NCI-H2107 (cell line): ENCODE data around the gene YY1.
"Not testable (repeated sequence)": the region's sequence is repeated elsewhere in the genome, so short reads cannot be mapped to it uniquely, and the experiment has no call there.

Experiments used
- DNase-seq: peaks from one replicate; lab custom pipeline; 2025; lab: John Stamatoyannopoulos, UW

The YY1 gene

DNA sequence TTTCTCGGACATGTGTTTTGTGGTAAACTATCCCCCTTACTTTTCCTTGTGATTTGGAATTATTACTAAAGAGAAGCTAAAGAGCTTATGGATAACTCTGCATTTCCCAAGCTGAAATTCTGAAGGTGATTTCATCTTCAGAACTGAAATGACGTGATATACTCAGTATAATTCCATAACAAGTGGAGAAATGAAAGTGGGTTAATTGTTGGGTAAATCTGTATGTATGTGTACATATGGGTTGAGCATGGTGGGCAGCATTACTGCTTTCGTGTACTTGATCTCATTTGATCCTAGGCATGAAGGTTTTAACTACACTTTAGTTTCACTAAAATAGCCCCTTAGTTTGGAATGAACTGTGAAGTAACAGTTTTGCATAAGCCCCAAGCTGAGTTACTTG is 4.1 kb downstream of the YY1 start:
- DNase-seq = no peak

DNA sequence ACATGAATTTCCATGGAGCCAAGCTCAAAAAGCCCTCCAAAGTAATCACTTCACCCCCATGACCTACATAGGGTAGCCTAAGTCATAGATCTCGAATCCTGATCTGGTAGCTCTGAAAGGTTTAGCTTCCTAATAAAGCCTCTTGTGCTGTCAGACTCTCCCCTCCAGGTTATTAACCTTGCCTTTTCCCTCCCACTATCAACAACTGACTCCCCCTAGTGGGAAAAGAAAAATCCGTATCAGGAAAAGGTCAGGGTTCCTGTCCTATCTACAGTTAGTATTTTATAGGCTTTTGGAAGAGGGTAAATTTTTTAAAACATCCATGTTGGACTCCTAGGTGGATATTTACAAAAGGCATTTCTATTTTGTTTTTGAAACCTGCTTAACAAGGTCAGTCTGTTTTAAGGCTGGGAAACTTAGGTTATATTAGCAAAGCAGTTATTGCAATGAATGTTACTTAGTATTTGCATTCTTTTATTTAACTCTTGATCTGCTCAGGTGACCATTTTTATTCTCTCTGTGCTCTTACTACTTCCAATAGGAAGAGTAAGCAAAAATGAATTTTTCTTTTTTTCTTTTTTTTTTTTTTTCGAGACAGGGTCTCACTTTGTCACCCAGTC is 8.0 kb downstream of the YY1 start:
- DNase-seq = peak; percentile 46

DNA sequence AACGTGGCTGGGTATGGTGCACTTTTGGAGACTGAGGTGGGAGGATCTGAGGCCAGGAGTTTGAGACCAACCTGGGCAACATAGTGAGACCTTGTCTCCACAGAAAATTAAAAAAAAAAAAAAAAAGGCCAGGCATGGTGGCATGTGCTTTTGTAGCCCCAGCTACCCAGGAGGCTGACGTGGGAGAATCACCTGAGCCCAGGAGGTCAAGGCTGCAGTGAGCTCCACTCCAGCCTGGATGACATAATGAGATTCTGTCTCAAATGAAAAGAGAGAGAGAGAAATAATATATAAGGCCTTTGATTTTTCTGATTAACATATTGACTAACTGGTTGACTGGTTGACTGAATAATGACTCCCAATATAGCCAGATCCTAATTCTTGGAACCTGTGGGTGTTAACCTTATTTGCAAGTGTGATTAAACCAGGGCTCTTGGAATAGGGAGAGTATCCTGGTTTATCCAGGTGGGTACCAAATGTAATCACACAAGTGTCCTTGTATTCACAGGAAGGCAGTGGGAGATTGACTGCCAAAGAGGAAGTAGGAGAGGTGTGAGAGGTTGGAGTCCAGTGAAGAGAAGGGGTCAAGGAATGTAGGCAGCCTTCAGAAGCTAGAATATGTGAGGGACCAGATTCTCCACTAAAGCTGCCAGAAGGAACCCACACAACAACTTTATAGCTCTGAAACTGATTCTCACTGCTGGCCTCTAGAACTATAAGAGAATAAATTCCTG is 12.0 kb downstream of the YY1 start:
- DNase-seq = no peak

DNA sequence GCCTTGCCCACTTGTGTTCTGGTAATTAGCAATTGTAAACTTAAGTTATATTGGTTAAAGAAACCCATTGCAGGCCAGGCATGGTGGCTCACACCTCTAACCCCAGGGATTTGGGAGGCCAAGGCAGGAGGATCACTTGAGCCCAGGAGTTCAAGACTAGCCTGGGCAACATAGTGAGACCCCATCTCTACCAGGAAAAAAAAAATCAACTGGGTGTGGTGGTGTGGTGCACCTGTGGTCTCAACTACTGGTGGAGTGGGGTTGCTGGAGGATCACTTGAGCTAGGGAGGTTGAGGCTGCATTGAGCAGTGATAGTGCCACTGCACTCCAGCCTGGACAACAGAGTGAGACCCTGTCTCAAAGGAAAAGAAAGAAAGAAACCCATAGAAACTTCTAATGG is 13.7 kb downstream of the YY1 start:
- DNase-seq = no peak

DNA sequence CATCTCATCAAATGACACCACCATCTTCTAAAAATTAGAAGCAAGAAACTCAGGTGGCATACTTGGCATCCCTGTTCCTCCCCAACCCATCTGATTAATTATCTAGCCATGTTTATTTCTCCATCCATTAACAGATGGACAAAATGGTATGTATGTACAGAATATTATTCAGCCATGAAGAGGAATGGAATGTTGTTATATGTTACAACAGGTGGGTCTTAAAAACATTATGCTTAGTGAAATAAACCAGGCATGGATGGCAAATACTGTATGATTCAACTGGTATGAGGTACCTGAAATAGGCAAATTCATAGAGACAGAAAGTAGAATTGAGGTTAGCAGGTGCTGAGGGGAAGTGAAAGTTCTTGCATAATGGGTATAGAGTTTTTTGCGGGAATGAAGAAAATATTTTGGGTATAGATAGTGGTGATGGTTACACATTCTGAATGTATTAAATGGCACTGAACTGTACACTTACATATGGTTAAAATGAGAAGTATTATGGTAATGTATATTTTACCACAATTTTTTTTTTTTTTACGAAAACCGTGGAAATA is 17.5 kb downstream of the YY1 start:
- no peak for DNase-seq

DNA sequence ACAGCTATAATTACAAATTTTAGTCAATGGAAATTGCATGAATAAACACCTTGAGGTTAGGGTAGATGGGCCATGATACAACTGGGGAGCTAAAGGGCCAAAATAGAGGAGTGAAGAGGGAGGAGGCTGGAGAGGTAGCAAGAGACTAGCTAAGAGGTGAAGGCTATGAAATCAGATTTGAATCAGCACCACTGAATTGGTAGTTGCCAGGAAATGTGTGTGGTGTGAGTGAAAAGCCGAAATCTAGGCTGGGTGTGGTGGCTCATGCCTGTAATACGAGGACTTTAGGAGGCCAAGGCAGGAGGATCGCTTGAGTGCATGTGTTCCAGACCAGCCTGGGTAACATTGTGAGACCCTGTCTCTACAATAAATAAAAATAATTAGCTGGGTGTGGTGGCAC is 22.7 kb downstream of the YY1 start:
- no peak for DNase-seq

DNA sequence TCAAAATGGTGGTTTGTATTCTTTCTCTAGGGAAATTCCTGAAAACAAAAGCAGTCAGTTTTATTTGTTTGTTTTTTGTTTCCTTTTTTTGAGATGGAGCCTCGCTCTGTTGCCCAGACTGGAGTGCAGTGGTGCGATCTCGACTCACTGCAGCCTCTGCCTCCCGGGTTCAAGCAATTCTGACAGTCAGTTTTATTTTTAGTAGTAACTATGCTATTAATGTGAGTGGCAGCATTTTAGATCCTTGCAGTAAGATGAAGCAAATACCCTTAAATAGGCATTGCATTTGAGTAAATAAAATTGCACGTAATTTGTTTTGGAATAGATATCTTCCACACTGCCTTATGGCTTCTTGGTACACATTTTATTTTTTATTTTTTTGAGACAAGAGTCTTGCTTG is 23.6 kb downstream of the YY1 start:
- DNase-seq = no peak

DNA sequence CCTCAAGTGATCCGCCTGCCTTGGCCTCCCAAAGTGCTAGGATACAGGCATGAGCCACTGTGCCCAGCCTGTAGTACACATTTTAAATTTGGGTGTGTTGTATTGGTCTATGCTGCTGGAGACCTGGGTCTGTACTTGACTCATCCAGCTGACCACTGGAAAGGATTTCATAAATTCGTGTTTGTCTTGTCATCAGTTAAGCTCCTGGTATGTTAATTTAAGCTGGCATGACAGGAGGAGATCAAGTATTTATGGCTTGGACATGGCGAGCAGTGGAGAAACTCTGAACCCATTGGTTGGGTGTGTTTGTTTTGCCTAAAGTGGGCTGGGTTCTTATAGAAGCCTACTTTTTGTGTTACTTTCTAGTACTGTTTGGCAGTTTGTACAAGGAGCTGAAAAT is 24.2 kb downstream of the YY1 start:
- no peak for DNase-seq

DNA sequence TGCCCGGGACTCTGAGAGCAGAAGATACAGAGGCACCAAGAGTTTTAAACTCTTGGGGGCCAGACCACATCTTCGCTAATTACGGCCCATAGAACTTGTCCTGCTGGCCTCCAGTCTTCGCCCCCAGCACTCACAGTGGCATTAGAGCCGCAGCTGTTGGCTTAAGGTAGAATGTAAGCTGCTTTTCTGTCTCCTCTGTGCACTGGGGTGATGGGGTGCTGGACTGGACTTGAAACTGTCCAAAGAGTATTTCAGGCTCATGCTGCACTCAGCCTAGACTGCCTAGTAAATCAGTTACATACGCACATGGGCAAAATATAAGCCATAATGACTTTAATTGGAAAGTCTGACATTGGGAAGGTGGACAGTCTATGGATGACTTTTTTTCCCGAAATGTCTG is 29.0 kb downstream of the YY1 start:
- DNase-seq = no peak

DNA sequence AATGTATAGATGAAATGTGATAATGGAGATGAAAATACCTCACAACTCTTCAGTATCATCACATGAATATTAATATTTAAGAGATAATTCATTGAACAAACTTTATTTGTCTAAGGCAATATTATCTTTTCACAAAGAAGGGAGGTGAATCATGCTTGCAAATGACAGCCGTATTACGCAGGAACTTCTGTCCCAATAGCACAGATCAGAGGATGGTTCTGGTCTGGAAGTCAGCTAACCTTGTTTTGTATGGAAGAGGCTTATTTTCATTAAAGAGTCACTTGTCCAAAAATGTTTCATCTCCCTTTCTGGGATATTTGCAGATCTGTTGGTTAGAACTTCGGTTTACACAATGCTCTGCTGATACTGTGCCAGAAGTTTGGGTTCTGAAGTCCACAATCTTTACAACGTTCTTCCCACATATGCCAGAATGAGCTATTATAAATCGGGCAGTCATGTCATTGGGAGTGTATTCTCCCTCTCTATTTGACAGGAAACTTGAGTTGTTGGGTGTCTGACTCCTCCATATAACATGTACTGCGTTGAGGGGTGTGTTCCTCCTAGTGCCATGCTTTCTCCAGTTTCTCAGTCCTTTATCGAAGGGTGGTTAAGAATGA is 29.8 kb downstream of the YY1 start:
- DNase-seq = no peak

DNA sequence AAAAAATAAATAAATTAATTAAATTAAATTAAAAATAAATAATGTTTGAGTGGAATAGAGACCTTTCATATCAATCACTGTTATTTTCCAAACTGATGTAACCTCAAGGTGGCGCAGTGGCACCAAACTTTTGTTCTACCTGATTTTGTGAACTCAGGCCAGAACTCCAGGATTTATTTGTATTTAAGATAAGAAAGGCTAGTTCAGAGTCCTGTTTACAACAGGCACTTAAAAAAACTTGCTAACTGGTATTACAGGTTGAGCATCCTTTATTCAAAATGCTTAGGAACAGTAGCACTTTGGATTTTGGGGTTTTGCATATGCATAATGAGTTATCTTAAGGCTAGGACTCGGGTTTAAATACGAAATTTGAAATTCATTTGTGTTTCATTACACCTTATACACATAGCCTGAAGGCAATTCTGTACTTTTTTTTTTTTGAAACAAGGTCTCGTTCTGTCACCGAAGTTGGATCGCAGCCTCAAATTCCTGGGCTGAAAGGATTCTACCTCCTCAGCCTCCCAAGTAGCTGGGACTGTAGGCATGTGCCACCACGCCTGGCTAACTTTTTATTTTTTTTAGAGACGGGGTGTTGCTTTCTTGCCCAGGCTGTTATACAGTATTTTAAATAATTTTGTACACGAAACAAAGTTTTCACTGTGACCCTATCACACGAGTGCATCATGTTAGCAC is 32.4 kb downstream of the YY1 start:
- no peak for DNase-seq

DNA sequence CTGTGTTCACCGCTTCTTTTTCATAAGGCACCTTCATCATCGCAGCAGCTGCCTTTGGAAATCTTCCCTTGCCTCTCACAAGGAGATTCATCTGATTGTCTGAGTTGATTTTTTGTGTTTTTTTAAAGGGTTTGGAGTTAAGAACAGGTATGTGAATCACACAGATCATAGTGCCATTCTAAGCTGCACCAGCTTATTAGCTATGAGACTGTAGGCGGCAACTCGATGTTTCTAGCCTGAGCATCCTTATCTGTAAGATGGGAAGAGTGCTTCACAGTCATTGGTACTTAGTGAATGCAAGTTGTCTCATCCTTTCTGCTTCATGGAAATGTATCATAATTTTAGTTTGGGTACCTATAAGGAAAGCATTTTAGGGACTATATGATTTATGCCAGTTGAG is 35.3 kb downstream of the YY1 start:
- no peak for DNase-seq

DNA sequence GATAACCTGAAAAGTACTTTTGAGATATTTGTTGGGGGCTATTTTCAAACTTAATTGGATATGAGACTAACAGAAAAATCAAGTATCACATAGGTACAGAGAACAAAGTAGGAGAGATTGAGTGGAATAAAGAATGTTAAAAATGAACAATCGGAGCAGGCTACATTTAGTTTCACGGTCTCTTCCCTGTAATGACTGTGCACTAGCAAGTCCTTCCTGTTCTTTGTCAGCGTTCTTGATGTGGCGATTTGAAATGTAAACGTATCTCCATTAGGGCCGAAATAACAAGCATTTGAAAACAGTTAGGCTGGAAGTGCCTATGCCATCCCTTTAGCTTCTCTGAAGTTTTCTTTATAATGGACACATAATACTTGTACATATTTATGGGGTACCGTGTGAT is 36.3 kb downstream of the YY1 start:
- DNase-seq = no peak

DNA sequence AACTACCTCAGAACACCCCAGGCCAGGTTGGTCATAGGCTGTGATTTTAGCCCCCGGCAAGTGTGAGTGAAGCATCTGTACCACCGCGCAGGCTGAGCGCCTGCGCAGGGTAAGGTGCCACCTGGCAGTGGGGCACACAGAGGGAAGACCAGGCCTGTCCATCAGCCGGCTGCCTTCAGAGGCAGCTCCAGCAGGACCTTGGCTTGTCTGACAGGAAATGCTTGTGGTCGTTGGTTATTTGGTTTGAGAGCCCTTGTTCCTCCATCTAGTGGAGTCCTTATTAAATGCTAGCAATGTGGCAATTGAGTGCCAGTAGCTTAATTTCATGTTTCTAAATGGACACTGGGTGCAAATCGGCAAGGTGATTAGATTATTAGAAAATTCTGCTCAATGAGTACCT is 39.8 kb downstream of the YY1 start:
- DNase-seq = no peak

DNA sequence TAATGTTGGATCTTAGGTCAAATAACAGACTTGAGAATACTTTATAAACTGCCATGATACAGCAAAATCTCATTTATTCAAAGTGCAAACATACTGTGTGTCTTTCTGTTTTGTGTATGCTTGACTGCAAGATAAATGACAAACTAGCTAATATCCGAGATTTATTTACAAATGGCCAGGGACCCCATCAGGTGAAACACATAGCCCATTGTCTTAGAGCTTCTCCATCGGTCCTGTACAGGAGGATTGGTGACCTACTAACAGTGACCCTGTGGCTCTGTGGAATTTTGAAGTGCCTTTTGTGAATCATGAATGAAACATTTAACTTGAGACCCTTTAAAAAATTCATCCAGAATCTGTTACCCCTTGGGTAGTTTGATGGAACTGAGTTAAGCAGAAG is 40.2 kb downstream of the YY1 start:
- DNase-seq = no peak

DNA sequence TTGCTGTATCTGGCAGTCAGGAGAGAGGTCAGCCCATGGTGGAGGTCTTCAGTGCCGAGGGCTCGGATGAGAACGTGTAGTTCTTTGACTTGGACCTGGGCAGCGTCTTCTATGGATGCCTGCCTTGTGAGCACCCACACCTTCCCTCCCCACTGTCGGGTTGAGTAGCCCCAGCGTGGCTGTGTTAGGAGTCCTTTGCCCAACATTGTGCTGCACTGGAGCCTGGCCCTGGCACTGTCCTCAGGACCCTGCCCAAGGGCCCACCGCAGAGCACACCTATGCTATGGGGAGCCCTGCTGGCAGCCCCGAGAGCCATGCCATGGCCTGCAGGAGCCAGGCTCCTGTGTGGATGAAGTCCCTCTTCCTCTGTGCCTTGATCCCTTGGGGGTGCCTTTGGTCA is 40.6 kb downstream of the YY1 start:
- no peak for DNase-seq

DNA sequence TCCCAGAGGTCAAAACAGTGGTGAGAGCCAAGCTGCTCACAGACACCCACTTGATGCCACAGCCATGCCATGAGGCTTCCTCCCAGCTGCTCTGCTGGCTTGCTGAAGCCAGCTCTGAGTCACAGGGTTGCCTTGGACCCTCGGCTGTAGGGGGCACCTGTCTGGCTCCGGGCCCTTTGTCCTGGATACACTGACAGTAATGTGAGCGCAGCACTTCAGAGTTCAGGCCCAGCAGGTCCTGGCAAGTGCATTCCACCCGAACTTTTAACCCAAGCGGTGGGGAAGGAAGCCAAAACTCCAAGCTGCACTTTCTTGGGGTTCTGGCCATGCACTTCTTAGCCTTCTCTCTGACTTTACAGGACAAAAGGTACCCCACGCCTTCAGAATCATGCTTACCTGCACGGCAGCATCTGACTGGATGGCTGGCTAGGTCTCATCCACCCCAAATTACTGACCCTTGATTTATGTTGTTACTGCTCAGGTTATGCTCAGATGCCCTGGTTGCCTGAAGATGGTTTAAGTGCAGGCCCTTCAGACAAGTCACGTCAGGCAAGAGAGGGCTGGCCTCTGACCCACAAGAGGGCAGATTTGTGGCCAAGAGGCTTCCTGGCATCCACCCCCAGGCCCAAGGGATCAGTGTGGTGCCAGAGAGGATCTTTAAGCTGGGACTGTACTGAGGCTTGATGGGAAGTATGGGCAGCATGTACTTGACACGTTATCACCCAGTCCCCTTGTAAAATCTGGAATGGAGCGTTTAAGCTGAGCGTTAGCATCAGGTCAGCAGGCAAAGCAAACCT is 42.5 kb downstream of the YY1 start:
- DNase-seq = no peak

DNA sequence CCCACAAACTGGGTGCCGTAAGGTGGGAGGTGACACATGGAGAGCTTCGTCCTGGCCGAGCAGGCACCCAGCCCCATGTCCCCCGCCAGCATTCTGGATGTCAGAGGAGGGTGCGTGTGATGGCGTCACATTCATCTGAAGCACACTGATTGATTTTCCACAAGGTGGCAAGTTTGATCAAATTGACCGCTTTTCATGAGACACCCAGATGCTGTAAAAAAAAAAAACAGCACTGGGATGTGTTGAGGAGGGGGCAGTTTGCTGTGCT is 43.1 kb downstream of the YY1 start:
- DNase-seq = no peak

DNA sequence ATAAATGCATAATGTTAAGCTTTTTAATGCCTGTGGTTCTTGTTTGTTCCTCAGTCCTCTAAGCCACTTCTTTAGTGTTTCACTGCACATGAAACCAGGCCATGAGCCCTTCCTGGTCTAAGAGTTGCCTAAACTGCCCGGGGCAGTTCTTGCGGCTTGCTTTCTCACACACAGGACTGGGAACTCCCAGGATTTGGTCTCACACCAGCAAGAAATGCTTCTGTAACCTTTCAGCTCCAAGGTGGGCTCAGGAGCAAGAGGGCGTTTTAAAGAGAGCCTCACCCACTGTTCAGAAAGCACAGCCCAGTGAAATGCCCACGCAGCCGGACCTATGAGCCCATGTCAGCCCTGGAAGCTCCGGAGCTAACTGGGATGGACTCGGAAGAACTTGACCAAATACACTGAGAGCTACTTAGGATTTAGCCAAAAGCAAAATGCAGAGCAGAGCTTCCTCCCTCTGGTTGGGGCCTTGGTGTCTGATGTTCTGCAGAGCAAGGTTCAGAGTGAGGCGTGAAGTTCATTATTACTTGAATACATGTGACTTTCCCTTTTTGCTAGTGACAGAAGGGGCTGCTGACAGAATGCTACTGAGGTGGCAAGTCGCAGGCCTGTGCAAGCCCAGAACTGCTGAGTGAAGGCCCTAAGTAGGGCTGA is 43.9 kb downstream of the YY1 start:
- DNase-seq = no peak

DNA sequence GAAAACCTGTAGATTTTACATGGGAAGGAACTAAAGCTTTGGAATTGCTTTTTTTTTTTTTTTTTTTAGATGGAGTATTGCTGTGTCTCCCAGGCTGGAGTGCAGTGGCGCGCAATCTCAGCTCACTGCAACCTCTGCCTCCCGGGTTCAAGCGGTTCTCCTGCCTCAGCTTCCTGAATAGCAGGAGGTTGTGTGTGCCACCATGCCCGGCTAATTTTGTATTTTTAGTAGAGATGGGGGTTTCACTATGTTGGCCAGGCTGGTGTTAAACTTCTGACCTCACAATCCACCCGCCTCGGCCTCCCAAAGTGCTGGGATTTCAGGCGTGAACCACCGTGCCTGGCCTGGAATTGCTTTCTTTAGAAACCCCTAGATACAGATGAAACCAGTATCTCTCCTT is 44.5 kb downstream of the YY1 start:
- DNase-seq = not testable (repeated sequence)

DNA sequence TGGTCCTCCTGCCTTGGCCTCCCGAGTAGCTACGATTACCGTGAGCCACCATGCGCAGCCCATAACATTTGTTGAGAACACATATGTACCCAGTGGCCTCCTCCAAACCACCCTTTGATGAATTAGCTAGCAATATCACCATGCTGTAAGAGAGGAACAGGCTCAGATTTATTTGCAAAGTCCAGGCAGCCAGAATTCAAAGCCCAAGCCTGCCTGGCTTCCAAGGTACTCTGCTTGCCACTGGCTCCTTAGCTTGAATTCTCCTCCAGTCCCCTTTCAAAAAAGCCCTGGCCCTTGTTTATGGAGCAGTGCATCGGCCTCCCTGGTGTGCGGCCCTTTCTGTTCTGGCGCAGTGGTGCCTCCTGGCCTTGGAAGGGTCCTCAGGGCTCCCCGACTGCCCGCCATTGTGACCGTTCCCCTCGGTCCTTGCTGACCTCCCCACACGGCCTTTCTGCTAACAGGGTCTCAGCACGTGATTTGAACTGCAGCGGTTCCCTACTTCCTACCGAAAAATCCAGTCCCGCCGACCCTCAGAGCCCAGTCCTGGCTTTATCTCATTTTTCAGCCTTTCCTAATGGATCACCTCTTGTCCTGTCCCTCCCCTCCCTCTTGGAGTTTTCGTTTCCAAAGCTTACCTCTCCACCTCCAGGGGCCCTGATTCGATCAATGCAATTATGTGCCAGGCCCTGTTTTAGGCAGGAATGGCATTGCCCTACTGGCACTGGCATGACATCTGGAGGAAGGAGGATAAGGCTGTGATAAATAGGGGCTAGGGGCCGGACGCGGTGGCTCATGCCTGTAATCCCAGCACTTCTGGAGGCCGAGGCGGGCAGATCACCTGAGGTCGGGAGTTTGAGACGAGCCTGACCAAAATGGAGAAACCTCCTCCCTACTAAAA is 45.3 kb downstream of the YY1 start:
- no peak for DNase-seq
